Measurements from ENCODE around the gene ELOVL6.
"Not testable (repeated sequence)": the region's sequence is repeated elsewhere in the genome, so short reads cannot be mapped to it uniquely, and the experiment has no call there.

Gene ELOVL6

DNA sequence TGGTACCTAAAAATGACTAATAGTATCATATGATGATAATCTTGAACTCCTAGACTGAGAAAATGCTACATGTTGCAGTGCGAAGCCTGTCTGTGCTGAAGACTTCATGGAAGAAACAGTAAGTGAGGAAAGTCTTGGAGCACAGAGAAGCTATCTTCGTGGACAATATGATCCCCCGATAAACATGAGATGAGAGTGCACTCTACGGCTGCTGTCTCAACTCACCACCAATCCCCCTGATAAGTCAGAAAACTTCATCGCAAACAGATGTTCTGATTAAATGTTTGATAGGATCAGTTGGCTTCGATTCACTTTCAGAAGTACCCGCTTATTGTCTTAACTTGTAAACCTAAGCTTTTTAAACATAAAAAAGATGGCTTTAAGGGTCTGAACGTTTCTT is 130.2 kb downstream of the ELOVL6 start:
- no peak for DNase-seq

DNA sequence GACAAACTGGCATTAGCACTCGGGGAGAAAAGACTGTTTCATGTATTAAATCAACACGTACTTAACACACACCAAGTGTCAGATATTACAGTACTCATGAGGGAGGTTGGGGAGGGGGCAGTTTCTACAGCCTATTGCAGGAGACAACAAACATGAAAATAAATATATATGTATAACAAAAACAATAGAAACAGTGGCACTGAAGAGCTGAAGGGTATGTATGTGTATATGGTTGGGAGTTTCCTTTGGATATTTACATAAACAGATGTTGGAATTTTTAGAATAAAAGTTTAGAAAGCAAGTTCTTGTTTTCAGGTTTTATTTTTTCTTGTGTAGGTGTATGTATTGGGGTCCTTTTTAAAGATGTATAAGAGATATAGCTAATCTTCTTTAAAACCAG is 133.5 kb downstream of the ELOVL6 start:
- DNase-seq = no peak

DNA sequence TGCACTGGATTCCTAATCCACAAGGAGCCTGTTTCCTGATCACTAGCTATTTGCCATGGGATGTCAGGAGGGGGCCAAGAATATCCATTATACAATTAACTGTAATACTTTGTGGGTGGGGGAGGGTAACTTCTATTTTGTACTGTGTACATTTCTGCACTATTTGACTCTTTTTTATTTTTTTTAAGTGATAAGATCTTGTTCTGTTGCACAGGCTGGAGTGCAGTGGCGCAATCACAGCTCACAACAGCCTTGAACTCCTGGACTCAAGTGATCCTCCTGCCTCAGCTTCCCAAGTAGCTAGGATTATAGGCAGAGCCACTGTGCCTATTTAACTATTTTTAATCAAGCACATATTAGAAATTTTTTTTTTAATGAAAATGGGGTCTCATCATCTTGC is 134.1 kb downstream of the ELOVL6 start:
- DNase-seq = no peak

DNA sequence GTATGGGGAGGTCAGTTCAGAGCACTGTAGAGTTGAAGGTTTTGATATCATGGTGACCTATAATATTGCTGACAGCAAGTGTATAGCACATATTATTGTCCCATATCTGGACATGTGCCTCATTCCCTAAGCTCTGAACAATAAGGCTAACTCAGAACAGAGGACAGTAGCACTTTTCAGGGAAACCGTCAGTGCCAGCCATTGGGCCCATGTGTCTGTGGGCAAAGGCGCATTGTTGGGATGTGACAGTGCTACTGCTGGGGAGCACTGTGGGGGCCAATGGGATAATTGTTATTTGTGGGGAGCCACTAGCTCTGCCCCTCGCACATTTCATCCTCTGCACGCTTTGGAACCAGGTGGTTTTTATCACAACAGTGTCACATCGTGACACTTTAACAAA is 136.2 kb downstream of the ELOVL6 start:
- DNase-seq = no peak

DNA sequence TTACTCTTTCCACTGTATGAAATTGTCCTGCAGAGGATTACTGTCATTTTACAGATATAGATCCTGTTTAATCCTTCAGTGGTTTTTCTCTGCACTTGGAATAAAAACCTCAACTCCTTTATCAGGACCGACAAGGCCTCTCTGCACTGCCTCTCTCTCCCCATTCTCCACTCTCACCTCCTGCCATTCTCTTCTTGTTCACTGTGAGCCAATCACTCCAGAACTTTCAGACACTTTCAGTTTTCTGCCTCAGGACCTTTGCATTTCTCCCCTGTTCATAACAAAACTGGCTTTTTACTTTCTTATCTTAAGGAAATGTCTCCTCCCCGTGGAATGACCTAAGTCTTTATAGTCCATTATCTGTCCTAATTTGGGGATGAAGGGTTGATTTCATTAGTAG is 137.3 kb downstream of the ELOVL6 start:
- DNase-seq = no peak

DNA sequence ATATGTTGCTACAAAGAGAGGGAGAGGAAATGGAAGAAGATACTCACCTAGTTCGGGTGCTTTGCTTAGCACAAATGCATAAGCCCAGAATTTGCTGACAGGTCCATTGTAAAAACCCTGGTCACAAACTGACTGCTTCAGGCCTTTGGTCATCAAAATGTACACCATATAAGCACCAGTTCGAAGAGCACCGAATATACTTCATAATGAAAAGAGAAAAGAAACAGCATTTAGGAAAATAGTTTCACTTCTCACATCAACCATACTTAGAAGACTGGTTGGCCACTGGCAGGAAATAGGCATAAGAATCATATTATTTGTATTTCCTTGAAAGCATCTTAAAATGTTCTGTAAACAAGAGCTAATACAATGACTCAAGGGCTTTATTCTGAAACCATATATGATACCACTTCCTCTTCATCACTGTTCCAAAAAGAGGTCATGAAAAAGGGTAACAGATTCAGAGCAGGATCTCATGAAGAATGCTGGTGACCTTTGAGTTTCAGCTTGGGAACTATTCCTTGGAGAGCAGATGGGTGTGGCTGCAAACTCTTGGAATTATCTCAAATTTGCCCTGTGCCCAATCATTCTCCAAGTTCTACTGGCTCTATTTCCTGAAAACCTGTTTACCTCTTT is 138.7 kb downstream of the ELOVL6 start:
- DNase-seq = no peak

DNA sequence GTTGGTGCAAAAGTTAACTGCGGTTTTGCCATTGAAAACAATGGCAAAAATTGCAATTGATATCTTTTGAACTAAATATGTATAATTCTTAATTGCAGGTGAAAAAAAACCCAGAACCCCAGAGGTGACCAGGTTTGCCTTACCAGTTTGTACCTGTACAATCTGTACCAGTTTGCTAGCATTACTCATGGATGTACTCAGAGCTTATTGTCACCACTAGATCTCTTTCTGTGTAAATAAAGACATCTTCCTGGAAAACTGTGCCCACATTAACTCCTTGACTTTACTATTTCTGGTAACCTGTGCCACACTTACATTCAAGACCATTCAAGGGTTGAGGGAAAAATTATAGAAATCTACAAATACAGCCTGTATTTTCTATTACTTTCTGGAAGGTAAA is 139.7 kb downstream of the ELOVL6 start:
- no peak for DNase-seq

DNA sequence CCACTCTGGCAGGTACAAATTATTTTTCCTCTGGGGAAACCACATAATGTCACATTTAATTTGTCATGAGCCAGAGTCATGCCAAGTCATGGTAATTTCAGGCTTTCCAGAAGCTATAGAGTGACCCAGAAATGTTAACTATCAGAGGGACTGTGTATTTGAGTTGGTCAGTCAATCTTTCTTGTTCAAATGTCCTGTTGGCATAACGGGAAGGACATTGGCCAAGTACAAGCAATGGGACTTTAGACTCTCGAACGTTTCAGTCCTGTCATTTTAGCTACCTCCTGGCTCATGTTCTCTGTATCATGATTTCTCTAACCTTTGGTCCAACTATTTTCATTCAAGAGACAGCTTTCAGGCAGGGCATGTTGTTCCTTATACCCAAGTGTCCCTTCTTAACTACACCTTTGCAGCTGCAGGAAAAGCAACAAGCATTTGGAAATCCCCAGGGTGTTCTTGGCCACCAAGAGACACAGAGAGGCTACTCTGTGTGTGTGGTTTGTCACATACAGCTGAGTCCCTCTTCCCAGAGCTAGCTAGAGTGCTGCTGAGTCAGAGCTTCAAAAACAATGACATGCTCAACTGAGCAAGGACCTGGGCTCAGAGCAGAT is 143.2 kb downstream of the ELOVL6 start:
- peak; percentile 14 for DNase-seq

DNA sequence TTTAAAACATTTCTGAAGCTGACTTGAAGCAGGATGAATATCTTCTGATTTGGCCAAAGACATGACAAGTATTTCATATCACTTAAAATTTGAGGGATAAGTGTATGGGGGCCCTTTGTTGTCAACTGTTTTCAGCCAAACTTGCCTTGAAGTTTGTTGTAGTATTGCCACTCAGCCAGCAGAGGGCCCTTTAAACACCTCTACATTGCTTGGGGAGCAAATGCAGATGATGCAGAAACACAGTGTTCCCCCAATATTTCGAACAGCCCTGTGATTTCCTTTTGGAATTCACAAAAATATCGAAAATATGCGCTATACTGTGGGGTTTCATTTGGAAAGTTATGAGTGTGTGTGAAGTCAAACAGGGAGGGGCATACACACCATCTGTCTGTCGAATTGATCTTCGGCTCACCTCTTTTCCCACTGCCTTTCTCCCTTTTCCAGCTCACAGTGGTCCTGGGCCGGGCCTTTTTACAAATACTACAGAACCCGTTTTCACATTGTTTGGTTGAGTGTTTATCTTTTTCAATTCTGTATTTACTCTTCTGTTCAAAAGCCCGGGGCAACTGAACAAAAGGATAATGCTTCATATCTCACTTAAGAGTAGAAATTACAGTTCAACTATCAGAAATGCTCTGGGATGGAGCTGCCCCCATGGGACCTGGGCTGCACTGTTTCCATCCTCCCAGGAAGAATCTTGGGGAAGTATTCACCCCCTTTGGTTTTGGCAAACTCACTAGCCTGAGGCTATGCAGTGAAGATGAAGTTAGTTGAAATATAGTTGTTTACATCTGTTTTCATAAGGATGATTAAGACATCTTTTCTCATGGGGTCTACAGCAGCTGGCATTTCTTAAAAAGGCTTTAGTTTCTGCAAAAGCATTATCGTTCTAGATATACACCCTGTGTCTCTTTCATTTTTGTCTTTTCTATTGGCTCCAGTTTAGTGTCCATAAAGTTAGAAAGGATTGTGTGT is 148.2 kb downstream of the ELOVL6 start:
- DNase-seq = peak; percentile 58

DNA sequence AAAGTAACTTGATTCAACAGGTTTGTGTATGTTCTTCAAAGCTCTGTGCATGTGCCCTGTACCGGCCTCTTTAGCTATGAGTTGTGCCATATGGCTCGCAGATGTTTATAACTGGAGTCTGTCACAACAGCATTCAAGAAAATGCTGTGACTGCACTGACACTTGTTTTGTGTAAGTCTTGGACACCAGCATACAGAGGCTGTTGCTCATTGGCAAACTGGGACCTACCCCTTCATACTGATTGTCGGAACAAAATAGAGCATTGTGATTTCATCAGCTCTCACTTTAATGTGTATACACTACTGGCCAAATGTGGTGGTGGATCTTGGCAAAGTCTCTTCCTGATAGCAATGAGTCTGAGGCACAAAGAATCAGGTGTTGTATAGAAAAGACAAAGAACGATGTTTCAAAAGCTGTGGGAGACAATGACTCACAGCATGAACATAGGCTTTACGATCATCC is 151.8 kb downstream of the ELOVL6 start:
- peak; percentile 31 for DNase-seq

DNA sequence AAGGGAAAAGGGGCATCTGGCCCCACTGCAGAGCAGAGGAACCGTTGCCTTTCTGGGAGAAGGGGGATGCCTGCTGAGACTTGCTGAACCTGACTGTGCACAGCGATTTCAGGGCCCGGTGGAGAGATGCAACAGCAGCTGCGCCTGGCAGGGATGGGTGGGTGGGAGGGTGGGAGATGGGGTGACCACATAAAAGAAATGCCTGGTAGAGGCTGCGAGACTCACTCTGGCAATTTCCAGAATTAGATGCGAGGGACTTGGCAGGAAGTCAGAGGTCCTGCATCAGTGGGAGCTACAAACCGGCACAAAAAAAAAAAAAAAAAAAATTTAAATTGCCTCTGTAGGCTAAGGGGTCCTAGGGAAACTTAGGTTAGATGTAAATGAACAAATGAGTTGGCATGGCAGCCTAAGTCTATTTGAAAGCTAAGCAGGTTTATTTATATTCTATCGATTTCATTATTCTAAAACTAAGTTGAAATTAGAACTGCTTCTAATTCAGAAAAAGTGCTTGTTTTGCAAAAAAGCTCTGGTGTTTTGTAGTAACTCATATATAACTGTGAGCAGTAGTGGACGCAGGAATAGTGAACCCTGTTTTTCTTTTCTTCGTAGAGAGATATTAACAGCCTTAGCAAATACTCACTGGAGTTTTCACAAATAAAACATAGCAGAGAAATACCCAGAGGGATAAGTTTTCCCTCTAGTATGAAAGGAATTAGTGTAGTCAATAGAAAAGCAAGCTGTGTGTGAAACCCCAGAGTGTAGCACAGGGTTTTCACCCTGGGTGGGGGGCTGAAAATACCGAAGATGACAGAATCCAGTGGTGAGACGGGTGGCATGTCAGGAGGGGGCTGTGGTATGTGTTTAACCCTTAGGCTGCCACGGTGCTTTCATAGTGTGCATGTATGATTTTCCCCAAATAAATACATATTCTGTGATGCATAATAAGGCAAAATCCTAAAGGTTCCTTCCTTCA is 155.6 kb downstream of the ELOVL6 start:
- DNase-seq = no peak

DNA sequence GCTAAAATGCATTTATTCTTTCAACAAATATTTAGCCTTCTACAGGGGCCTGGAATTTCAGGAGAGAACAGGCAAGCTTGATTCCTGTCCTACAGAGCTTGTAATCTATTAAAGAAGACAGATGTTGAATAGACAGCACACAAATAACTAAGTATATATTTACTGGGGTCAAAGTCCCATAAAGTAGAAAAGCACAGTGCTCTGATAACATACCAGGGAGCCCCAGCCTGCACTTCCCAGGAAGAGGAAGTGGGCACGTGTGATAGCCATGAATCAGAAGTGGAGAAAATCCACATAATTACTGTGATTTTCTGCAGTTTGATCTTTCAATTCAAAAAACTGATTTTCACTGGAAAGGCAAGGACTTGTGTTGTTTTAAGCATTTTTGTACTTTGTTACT is 156.7 kb downstream of the ELOVL6 start:
- no peak for DNase-seq

DNA sequence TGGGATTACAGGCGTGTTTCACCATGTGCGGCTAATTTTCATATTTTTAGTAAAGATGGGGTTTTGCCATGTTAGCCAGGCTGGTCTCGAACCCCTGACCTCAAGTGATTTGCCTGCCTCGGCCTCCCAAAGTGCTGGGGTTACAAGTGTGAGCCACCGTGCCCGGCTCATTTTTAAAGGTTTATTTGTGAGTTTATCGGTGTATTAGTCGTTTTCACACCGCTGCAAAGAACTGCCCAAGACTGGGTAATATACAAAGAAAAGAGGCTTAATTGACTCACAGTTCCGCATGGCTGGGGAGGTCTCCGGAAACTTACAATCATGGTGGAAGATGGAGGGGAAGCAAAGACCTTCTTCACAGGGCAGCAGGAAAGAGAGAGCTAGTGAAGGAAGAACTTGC is 159.3 kb downstream of the ELOVL6 start:
- not testable (repeated sequence) for DNase-seq

DNA sequence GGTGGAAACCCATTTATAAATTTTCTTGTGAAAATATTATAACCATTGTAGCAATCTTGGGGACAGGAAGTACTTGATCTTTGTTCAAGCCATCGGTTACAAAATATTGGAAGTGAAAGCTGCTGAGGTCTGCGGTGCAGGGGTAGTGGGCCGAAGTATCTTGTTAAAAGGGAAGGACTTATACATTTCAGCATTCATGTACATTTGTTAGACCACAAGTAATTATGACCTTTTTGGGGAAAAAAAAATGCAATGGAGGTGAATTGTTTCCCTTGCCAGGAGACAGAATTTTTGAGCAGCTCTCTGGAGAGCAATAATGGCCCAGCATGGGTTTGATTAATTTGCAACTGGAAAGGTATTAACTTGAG is 164.4 kb downstream of the ELOVL6 start:
- no peak for DNase-seq

DNA sequence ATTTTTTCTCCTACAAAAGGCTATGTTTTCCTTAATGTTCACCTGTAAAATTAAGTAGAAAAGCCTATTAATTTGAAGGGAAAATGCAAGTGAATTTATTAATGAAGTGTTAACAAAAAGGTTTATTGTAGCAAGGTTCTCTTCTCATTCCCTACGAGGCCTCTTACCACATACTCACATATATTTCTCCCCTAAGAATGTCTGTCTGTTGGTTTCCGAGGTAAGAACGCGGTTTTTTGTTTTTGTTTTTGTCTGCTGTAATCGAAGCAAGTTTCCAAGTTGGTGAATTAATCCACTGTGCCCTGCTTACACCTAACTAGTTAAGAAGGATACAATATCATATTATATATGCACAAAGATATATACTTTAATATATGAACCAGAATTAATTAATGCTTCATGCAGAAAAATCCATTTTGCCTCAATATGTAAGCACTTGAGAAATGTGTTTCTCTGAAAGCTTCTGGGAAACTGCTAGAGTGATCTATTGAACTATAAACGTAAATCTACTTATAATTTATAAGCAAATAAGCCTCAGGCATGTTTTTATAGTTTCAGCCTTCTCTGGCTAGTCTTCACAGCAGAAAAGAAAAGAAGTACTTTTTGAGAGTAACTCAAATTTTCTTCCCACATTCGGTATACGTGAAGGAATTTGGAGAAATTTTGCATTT is 164.9 kb downstream of the ELOVL6 start:
- no peak for DNase-seq

DNA sequence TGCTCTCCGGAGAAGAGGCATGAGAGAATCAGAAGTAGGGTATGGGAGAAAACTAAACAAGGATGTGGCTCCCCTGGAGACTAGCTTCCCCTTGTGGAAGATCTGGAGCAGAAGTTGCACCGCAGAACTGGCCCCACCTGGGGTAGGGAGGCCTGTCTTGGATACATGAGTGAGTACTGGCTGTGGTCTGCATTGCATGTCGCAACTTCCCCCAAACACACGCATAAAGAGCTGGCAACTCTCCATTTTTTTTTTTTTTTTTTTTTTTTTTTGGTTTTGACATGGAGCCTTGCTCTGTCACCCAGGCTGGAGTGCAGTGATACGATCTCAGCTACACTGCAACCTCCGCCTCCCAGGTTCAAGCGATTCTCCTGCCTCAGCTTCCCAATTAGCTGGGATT is 165.8 kb downstream of the ELOVL6 start:
- DNase-seq = no peak

DNA sequence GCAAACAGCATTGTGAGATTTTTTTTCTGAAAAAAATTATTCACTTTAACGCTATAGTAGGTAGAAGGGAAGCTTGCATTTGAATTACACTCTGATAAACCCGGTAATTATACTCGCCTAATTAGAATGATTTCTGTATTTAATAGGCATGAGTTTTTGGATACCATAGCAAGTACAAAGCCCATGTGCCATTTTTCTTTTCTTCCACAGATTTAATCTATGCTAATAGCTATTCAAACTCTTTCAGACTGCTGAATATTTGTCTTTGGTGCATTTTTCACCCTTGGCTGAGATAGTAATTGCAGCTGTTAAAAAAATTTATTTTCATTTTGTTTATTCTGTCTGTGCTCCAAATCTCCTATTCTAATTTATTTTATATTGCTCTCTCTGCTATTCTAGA is 172.7 kb downstream of the ELOVL6 start:
- DNase-seq = no peak

DNA sequence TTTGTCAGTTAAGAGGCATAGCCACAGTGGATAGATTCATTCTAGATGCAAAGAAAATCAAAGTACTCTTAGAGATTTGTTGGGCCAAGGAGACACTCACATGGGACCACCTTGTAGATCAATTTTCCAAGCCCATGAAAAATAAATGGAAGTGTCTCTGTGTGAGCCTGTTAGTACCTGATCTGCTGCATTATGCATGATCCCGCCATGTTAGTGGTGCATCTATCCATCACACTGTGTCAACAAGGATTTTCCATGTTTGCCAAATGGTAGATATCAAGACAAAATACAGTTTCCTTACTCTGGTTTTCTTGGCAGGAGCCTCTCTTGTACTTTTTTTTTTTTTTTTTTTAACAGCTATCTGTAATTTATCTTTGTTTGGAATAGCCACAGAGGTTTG is 173.4 kb downstream of the ELOVL6 start:
- DNase-seq = no peak

DNA sequence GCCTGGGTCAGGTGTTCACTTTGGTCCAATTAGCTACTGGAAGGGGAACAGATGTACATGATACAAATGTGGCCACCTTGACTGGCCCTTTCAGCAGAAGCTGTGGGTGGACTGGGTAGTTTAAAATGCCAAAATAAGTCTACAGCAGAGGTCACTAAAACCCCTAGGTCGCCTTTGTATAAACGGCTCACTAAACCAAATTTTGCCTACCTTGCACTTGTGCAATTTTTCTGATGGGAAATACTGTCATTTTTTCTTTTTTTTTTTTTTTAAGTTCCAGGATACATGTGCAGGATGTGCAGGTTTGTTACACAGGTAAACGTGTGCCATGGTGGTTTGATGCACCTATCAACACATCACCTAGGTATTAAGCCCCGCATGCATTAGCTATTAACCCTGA is 176.0 kb downstream of the ELOVL6 start:
- no peak for DNase-seq

DNA sequence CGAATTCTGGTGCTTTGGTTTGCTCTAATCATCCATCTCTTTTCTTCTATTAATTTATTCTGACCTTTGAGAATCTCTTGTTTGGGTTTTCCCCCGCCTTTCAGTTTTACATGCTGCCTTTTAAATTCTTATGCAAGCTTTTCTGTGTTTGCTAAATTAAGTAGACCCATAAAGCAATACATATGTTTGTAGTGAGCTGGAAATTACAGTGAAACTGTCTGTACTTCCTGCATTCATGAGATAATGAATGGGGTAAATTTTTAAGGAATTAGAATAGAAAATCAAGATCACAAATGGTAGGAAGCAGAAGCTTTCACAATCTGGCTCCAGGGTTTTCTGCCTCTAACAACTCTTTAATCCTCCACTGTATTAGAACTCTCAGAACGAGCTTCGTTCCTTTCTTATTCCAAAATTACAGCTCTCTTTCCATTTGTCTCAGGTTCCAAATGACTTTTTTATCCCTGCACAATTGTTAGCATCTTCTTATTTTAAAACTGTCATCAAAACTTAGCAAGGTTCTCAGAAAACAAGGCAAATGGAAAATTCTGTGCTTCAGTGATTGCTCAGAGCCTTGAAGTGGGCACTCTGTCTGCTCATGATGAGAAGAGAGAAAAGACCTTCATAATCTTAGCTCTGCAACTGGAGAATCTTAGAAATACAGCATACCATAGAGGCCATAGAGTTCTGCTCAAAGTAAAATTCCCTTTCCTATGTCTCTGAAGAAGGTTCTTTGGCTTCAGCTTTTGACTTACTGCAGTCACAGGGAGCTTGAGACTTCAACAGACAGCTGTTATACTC is 177.6 kb downstream of the ELOVL6 start:
- DNase-seq = no peak

DNA sequence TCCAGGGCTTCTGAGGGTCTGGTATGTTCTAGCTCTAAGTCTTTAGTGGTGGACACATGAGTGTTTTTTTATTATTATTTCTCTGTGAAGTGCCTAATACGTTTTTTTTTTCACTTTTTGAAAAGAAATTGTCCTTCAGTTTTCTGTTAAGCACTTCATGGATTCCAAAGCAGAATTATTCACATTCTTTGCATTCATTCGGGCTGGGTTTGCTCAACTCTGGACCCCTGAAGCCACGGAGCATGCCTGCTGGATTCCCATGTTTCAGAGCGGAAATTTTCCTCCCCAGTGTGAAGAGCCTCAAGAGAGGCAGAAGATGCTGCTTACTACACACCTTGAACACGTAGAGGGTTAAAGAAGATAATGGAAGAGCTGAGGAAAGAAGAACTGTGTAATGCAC is 178.3 kb downstream of the ELOVL6 start:
- no peak for DNase-seq

Data from NCI-H345 (cell line).